T-helper 22 cell (primary cell): ENCODE data around the gene THAP3.
"Not testable (repeated sequence)": the region's sequence is repeated elsewhere in the genome, so short reads cannot be mapped to it uniquely, and the experiment has no call there.

ENCODE experiments used
- DNase-seq: peaks from one replicate; pipeline ENCODE4 v3.0.0-alpha.2; 2020; ENCODE audit warnings: low read depth

Gene THAP3

GRCh38 chr1:6635161-6635909 lies 10.7 kb downstream of the THAP3 start:
- DNase-seq: no peak

- DNase-seq: no peak
Measured at GRCh38 chr1:6635910-6636760, 11.5 kb downstream of the THAP3 start.

- not testable (repeated sequence) for DNase-seq
Measured at GRCh38 chr1:6636778-6637177, 12.1 kb downstream of the THAP3 start.

- no peak for DNase-seq
Measured at GRCh38 chr1:6637770-6638169, 13.1 kb downstream of the THAP3 start.

- no peak for DNase-seq
Measured at GRCh38 chr1:6638226-6638625, 13.6 kb downstream of the THAP3 start.

- not testable (repeated sequence) for DNase-seq
Measured at GRCh38 chr1:6640867-6641266, 16.2 kb downstream of the THAP3 start.

- no peak for DNase-seq
Measured at GRCh38 chr1:6645018-6645417, 20.4 kb downstream of the THAP3 start.

GRCh38 chr1:6646499-6647148 lies 22.0 kb downstream of the THAP3 start:
- no peak for DNase-seq

- DNase-seq: no peak
Measured at GRCh38 chr1:6648556-6648955, 23.9 kb downstream of the THAP3 start.

GRCh38 chr1:6651909-6652308 lies 27.2 kb downstream of the THAP3 start:
- DNase-seq: no peak

GRCh38 chr1:6652986-6653385 lies 28.3 kb downstream of the THAP3 start:
- no peak for DNase-seq

GRCh38 chr1:6653436-6654290 lies 29.0 kb downstream of the THAP3 start:
- DNase-seq: no peak

GRCh38 chr1:6657138-6657537 lies 32.5 kb downstream of the THAP3 start:
- no peak for DNase-seq

GRCh38 chr1:6658359-6659060 lies 33.8 kb downstream of the THAP3 start:
- no peak for DNase-seq

GRCh38 chr1:6660415-6661049 lies 35.9 kb downstream of the THAP3 start:
- DNase-seq: no peak

- DNase-seq: not testable (repeated sequence)
Measured at GRCh38 chr1:6662468-6662867, 37.8 kb downstream of the THAP3 start.

- DNase-seq: no peak
Measured at GRCh38 chr1:6666696-6667095, 42.0 kb downstream of the THAP3 start.

- no peak for DNase-seq
Measured at GRCh38 chr1:6667139-6667538, 42.5 kb downstream of the THAP3 start.

GRCh38 chr1:6668503-6668902 lies 43.8 kb downstream of the THAP3 start:
- no peak for DNase-seq

GRCh38 chr1:6672558-6672957 lies 47.9 kb downstream of the THAP3 start:
- no peak for DNase-seq
